GM18517 (cell line): ENCODE results near the gene PLB1.

ENCODE experiments used
- ATAC-seq: cut with Tn5 transposase; IDR thresholded peaks from one replicate; pipeline ENCODE4 v1.9.1; 2021; ENCODE audit warnings: mild to moderate bottlenecking, moderate library complexity; ENCODE audit not compliant: unreplicated experiment

Gene PLB1

DNA sequence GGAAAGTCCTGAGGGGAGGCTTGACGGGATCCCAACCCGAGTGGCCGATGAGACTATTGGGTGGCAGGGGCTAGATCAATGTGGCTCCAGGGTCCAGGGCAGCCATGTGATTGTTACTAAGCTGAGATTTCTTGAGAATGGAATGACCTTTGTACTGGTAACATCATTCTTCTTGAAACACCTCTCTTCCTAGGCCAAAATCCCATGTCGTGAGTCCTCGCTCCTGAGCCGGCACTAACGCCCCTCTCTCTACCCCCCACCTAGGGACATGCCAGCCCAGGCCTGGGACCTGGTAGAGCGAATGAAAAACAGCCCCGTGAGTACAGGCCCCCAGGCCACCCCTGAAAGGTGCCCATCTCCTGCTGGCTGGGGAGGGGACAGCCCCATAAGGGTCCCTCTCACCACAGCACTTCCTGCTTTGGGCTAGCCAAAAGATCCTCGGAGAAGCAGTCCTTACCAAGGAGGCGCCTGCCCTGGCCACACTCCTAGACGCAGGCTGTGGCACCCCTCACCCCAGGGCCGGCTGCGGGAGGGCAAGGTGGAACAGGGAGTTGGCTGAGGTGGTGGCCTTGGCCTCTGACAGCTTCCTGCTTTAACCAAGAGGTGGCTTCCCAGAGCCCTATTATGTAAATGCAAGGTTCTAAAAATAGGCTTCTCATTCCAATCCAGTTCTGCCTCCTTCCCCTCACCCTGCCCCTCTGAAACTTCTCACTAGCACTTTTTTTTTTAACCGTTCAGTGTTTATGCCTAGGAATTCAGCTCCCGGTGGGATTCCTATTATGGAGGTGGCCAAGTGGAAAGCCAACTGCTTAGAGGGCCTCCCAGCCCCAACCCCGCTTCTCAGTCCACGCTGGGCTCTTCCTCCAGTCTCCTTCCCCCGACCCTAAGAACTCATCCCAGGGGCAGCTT is 129.2 kb downstream of the PLB1 start:
- no peak for ATAC-seq

DNA sequence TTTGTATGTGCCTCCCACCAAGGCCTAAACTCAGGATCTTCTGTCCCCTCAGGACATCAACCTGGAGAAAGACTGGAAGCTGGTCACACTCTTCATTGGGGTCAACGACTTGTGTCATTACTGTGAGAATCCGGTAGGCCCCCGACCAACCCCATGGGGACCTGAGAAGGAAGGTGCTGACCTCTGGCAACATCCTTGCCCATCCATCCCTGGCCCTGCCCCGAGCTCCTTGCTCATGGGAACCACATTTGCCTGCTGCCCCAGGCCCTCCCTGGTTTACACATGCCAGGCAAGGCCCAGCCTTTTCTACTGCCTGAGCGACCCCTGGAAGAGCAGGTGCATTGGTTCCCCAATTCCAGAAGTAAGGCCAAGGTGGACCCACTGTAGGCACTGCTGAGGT is 130.5 kb downstream of the PLB1 start:
- ATAC-seq: no peak

DNA sequence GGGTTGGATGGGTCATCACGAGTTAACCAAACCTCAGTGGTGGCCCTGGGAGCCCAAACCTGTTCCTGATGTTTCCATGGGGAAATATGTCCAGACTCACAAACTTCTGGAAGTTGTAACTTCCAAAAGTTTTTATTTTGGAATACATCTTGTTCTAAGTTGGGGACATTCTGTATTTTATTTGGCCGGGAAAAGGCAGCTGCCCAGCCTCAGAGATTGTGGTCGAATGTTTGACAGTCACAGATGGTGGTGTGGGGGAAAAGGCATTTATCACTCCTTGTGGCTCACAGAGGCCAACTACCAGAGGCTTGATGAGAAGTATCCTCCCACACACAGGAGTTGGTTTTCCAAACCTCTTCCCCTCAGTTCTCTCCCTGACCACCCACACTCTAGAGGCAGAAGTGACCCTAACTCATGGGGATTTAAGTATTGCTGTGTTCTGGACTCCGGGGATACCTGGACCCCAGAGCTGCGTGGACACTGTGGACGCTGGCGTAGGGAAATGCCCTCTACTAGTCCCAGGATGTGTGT is 131.1 kb downstream of the PLB1 start:
- ATAC-seq: no peak

DNA sequence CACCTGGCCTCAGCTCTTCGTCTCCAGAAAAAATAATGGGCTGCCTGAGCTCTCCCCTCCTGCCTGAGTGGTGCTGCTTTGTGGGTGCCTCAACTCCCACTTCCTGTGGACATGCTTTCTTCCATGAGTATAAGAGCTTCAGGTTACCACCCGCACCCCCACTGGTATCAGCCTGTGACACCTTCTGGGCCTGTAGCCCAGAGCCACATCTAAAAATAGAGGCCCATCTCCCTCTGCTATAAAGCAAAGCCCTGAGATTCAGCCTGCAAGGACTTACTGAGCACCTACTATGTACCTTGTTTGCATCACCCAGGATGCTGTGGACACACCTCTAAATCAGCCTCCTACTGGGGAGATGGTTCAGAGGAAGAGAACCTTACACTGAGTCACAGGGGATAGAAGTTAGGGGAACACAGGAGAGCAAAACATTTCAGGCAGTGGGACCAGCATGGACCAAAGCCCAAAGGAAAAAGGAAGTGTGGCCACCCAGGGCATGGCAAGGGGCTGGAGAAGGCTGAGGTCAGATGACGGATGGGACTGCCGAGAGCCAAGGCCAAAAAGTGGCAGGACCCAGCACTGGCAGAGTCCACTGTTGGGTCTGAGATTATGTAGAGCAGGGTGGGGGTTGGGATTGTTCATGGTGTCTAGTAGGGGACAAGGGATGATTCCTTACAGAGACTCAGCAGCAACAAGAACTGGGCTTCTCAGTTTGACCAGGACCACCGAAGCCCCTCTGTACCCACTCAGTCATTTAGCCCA is 132.0 kb downstream of the PLB1 start:
- ATAC-seq: no peak

DNA sequence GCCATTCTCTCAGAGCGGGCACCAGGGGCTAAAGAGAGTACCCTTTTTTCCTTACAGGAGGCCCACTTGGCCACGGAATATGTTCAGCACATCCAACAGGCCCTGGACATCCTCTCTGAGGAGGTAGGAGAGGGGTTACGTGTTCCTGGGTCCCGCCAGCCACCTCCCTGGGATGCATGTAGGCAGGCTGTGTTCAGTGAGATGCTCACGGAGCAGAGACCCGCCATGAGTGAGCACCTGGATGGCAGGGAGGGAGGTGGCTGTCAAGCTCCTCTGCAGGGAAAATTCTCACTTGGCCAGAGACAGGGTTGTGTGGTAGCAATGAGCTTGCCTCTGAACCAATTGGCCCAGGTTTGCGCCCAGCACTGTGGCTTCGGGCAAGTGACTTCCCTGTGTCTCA is 132.6 kb downstream of the PLB1 start:
- no peak for ATAC-seq

DNA sequence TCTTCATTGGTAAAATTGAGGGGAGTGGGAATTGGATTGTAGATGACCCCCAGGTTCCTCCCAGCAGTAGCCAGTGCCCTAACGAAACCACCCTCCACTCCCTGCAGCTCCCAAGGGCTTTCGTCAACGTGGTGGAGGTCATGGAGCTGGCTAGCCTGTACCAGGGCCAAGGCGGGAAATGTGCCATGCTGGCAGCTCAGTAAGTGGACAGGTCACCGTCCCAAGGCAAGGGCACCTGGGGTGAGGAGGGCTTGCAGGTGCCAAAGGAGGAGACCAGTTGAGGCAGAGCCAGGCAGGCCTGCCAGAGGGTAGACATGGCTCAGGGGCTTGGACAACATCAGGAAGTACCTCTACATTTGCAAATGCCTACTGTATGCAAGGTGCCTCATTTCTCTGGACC is 133.1 kb downstream of the PLB1 start:
- no peak for ATAC-seq

DNA sequence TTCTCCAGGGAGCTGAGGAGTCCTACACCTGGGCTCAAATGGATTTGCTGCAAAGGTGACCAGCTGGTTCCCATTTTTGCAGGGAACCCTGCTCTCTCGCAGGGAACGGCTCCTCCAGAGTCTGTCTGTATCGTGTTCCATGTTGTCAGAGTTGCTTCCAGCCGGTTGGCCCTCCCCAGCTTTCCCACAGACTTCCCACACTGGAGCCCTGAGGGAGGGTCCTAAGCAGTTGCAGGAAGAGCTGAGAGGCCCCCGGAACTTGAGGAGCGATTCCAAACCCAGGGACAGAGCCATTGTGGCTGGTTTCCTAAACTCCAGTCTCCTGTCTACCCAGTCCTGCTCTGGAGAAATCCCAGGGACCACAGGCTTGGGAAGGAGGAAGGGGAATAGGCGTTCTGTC is 134.1 kb downstream of the PLB1 start:
- no peak for ATAC-seq

DNA sequence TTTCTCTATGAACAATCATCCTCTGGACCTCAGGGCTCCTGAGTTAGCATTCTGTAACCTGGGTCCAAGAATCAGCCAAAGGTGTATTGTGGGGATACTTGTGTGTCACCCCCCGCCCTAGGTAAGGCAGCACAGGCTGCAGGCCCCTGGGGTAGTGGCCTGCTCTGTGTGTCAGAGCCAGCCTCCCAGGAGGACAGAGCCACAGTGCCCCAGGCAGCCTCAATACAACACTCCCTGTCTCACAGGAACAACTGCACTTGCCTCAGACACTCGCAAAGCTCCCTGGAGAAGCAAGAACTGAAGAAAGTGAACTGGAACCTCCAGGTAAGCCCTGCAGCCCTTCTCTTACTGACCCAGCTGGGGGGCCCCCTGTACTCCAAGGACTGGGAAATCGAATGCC is 134.5 kb downstream of the PLB1 start:
- no peak for ATAC-seq

DNA sequence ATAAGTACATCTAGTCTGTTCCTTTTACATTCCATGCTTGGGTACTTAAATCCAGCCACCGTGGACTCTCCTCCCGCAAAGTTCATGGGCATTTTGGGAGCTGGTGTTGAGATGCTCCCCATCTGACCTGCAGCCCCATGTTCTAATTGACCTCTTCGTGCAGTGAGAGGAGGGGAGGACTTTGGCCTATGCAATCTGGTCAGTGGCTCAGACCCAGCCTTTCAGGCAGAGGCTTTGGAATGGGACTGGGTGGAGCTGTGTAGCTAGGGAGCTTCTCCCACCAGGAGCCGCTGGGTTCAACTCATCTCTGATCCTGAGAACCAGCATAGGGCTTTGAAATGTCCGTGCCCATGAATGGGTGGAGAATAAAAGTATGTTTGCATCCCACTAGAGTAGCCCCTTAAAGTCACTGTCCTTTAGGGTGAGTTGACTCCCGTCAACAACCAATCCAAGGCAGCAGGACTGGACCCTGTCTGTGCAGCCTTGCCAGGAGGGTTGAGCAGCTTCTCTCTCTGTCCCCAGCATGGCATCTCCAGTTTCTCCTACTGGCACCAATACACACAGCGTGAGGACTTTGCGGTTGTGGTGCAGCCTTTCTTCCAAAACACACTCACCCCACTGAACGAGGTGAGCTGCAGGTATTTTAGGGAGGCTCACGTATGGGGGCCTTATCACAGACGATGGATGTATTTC is 135.8 kb downstream of the PLB1 start:
- ATAC-seq: no peak

DNA sequence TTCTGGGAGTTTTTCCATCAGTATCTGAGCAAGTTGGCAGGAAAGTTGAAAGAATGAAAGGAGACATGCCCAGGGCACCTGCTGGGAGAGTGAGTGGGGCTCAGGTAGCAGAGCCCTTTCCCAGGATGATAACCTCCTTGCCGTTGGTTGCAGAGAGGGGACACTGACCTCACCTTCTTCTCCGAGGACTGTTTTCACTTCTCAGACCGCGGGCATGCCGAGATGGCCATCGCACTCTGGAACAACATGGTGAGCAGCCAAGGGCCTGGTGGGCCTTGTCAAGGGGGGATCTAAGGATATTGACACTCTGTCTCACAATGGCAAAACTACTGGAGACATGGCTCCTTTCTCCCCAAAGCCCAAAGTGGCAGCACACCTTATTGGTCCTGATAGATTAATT is 136.9 kb downstream of the PLB1 start:
- ATAC-seq: no peak

DNA sequence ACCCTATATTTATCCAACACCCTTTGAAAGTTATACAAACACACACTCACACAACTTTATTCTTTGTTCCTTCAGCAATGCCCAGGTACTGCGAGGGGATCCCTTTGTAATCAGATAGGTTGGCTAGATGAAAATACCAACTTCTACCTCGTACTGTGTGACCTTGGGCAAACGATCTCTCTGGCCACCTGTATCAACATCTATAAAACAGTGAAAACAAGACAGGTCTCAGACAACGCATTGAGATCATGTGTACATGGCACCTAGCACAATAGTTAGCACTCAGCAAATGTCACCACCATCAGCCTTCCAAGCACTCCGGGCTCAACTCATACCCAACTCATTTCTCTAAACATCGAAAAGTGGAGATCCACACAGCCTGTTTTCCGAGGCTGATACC is 137.3 kb downstream of the PLB1 start:
- no peak for ATAC-seq

DNA sequence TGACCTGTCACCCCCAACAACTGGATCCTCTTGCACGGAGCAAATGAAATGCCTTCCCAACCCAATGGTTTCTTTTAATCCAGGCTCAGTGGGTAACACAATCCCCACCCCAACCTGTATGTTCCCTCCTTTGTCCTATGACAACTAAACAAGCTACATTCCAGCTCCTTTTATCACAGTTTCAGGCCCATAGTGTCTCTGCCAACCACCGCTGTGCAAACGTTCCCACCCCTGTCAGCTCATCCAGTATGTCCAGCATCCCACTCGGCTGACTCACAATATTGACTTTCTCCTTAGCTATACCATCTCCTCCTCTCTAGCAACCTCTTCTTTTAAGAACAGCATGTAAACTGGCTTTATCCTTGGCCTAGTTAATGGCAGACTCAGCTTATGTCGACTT is 137.9 kb downstream of the PLB1 start:
- no peak for ATAC-seq

DNA sequence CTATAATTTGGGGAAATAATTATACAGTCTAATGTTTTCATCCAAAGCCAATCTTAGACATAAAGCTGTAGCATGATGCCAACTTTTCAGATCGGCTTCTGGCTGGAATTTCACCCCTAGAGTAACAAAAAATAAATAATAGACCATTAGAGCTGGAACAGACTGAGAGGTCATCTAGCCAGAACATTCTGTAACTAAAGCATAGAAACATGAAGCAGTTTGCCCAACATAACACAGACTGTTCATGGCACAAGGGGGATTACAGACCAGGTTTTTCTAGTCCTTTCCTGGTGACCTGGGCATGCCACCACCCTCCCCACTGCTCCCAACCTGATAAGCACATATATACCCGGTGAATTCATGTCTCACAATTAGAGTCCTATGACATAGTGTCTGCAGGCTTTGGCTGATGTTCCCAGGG is 139.3 kb downstream of the PLB1 start:
- ATAC-seq: no peak

DNA sequence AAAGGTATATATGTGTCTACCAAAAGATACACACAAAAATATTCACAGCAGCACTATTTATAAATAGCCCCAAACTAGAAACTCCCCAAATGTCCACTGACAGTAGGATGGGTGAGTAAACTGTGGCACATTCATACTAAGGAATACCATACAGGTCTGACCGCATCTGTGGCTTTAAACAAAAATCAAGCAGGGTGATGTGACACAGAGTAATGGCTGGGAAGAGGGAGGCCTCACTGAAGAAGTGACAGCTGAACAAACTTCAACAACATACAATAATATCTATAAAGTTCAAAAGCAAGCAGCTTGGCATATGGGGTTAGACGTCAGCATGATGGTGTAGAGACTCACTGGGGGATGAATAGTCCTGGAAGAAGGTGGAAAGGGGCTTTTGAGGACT is 140.6 kb downstream of the PLB1 start:
- no peak for ATAC-seq

DNA sequence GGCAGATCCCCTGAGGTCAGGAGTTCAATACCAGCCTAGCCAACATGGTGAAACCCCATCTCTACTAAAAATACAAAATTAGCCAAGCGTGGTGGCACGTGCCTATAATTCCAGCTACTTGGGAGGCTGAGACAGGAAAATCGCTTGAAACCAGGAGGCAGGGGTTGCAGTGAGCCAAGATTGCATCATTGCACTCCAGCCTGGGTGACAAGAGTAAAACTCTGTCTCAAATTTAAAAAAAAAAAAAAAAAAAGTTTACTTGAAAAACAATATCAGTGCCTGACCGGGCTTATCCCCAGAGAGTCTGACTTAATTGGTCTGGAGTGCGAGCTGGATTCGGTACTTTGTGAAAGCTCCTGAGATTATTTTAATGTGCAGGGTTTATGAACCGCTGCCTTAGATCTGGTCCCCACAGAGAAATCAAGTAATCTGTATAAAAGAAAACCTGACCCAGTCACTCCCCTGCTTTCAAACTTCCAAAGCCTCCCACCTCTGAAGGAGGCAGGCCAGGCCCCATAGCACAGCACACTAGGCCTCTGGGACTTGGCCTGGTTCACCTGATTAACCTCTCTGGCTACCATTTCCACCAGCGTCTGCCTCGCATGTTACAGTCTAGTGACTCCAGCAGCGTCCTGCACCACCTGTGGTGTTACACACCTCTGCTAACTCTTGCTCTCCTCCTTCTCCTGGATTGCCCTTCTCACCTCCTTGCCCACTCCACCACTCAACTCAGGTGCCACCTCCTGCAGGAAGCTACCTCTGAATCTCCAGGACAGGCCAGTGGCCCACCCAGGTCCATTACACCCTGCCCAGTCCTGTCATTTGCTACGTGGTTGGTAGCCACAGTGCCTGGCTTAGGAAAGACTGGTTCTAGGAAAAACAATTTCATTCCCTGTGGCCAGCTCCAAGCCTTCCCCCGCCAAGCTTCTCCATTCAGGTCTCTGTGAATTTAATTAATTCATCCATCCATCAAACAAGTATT is 141.5 kb downstream of the PLB1 start:
- no peak for ATAC-seq

DNA sequence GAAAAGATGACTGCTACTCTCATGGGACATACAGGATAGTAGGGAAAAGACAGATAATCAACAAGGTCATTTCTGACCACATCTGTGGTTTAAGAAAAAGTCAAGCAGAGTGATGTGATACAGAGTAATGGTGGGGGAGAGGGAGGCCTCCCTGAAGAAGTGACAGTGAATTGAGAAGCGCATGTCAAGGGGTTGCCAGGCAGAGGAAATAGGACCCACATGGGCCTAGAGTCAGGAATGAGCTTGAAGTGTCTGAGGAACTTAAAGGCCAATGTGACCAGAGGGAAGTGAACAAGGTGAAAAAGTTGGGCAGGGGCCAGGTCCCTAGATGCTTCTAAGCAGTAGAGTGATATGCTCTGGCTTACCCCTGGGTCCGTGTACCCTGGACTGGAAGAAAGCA is 142.2 kb downstream of the PLB1 start:
- ATAC-seq: no peak

DNA sequence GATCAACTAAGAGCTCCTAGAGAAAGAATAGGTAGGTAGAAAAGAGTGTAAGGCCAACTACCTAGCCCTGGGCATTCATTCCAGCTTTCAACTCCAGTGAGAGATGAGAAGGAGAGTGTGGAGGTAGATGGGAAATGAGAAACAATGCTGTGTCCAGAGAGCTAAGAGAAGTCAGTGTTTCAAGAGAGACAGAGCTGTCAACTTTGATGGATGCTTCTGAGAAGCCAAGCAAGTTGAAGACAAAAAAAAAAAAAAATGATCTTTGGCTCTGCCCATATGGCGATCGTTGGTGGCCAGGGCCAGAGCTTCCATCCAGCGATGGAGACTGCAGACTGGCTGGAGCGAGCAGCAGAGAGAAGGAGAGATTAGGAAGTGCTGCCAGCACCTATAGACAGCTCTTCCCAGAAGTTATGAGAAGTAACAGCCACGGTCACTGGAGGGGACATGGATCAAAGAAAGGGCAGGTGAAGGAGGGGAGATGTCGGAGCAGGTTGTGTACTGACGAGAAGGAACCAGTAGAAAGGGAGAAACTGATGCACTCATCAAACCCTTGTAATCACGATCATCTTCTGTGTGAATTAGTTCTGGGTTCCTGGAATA is 143.3 kb downstream of the PLB1 start:
- no peak for ATAC-seq

DNA sequence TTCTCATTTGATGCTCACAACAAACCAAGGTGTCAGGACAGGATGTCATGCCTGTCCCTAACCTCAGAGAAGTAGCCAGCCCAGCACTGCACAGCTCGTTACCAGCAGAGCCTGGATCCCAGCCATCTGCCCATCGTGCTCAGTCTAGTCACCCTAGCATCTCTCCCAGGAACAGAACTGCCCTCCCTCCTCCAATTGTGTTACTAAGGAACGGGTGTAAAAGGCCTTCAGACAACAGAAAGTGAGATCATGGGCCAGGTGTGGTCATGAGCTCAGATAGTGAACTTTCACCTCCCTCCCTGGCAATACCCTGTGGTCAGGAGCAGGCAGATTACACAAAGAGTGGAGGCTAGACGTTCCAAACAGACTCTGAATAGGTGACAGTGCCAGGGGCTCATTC is 144.0 kb downstream of the PLB1 start:
- ATAC-seq: no peak

DNA sequence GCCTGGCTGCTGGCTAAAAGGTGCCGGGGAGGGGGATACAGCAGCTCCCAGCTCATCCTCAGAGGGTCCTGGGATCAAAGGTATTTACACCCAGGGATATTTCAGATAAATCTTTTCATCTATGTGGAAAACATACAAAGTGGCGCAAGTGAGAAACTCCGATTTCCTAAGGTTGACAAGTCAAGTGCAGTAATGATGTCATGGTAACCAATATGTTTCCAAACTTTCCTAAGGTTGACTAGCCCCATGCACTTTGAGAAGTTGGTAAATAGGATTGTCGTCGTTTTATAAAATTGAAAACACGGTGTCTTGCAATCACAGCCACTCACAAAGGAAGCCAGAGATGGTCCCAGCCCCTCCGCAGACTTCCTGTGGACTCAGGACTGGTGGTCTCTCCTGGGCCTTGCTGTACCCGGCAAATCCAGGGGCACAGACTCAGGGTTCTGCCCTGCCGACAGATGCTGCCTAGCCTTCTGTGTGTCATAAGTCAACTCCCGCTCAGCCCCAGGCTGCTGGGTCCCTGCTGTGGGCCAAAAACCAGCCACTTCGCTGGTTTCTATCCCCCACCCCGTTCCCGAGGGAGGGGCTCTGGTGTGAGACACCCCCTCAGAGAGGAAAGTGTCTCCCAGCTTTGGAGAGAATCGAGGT is 144.5 kb downstream of the PLB1 start:
- no peak for ATAC-seq
